GM21619 (cell line): Measurements from ENCODE around the gene CAMTA1.

ENCODE experiments used
- ATAC-seq: cut with Tn5 transposase; IDR thresholded peaks from one replicate; pipeline ENCODE4 v1.9.1; 2021; ENCODE audit not compliant: unreplicated experiment

CAMTA1 gene

GRCh38 chr1:7671146-7671465, 885.9 kb downstream of the CAMTA1 start:
- ATAC-seq: no peak

- no peak for ATAC-seq
These were observed 886.4 kb downstream of the CAMTA1 start for GRCh38 chr1:7671676-7672075.

- no peak for ATAC-seq
These were observed 887.6 kb downstream of the CAMTA1 start for GRCh38 chr1:7672864-7673263.

- no peak for ATAC-seq
These were observed 889.7 kb downstream of the CAMTA1 start for GRCh38 chr1:7674972-7675371.

GRCh38 chr1:7675431-7676273, 890.4 kb downstream of the CAMTA1 start:
- ATAC-seq: no peak

- no peak for ATAC-seq
These were observed 891.2 kb downstream of the CAMTA1 start for GRCh38 chr1:7676274-7676945.

- ATAC-seq: no peak
These were observed 891.9 kb downstream of the CAMTA1 start for GRCh38 chr1:7677111-7677510.

GRCh38 chr1:7677815-7678214, 892.6 kb downstream of the CAMTA1 start:
- no peak for ATAC-seq

GRCh38 chr1:7678491-7679158, 893.4 kb downstream of the CAMTA1 start:
- ATAC-seq: no peak

GRCh38 chr1:7679159-7679872, 894.1 kb downstream of the CAMTA1 start:
- no peak for ATAC-seq

- ATAC-seq: no peak
These were observed 894.6 kb downstream of the CAMTA1 start for GRCh38 chr1:7679873-7680206.

GRCh38 chr1:7680207-7680954, 895.1 kb downstream of the CAMTA1 start:
- ATAC-seq: no peak

- ATAC-seq: no peak
These were observed 895.7 kb downstream of the CAMTA1 start for GRCh38 chr1:7680955-7681268.

- ATAC-seq: no peak
These were observed 896.1 kb downstream of the CAMTA1 start for GRCh38 chr1:7681401-7681800.

- ATAC-seq: no peak
These were observed 898.3 kb downstream of the CAMTA1 start for GRCh38 chr1:7683521-7683920.

GRCh38 chr1:7684132-7684531, 898.9 kb downstream of the CAMTA1 start:
- ATAC-seq: no peak

GRCh38 chr1:7684861-7685635, 899.8 kb downstream of the CAMTA1 start:
- no peak for ATAC-seq

GRCh38 chr1:7686301-7686850, 901.1 kb downstream of the CAMTA1 start:
- no peak for ATAC-seq

- ATAC-seq: no peak
These were observed 902.2 kb downstream of the CAMTA1 start for GRCh38 chr1:7687411-7687810.

GRCh38 chr1:7688659-7689058, 903.4 kb downstream of the CAMTA1 start:
- no peak for ATAC-seq
